Measurements from ENCODE around the gene ANKLE1.

Gene ANKLE1

DNA sequence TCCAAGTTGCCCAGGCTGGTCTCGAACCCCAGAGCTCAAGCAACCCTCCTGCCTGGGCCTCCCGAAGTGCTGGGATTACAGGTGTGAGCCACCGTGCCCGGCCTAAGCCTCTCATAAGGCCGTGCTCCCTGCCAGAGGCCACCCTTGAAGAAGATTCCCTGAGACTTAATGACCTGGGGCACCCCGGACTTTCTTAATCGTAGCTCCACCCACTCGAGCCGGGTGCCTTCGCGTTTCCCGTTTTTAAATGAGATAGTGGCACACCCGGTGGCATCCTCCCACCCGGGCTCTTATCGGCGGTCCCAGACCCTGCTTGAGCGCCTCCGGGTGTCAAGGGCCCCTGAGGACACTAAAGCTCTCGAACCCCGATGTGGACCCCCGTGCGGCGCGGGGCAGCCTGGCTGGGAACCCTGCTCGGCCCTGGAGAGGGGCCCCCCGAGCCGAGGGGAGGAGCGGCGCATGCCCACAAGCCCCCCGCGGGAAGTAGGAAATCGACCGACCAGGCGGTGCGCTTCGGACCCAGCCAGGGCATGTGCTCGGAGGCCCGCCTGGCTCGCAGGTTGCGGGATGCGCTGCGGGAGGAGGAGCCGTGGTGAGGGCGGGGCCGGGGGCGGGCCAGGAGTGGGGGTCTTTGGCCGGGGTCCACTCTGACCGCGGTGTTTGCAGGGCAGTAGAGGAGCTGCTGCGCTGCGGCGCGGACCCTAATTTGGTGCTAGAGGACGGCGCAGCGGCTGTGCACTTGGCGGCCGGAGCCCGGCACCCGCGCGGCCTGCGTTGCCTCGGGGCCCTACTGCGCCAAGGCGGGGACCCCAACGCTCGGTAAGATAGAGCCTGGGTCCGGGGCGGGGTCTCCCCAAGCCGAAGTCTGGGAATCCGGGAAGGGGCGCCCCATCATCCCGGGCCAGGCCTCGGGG is at the start of gene ANKLE1:
TSS of gene ANKLE1 (plus strand) at position 511 of the 914 bp plus-strand sequence. CDS start at position 531, 20 bp downstream.
- DNase-seq (ENCODE audit: low read depth) = no peak

GRCh38 chr19:17232258-17232657 is 49.4 kb upstream of the ANKLE1 start:
- no peak for DNase-seq (ENCODE audit: low read depth)

- DNase-seq (ENCODE audit: low read depth) = peak; percentile 51
Measured at GRCh38 chr19:17234911-17235299, 46.8 kb upstream of the ANKLE1 start.

DNA sequence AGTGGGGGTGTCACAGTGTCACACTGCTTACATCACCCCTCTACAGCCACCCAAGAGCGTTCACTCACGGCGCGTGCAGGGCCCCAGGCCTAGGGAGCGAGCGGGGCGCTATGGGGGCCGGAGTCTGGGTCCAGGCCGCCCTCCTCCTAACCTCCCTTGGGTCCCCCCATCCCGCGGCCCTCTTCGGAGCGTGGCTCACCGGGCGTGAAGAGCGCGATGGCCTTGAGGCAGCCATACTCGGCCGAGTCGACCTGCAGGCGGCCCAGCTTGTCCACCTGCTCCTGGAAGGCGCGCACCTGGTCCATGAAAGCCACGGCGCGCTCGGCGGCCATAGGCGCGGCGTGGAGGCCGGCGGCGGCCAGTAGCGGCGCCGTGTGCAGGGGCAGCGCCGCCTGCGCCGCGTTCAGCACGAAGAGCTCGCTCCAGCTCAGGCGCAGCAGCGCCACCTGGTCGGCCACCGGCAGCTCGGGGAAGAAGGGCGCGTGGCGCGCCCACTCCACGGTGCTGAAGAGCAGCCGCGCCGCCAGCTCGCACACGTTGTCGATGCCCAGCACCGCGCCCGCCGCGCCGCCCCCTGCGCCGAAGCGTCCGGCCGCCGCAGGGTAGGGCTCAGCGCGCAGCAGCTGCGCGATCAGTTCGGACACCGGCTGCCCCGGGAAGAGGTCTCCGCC is 46.3 kb upstream of the ANKLE1 start:
- peak; percentile 64 for DNase-seq (ENCODE audit: low read depth)

DNA sequence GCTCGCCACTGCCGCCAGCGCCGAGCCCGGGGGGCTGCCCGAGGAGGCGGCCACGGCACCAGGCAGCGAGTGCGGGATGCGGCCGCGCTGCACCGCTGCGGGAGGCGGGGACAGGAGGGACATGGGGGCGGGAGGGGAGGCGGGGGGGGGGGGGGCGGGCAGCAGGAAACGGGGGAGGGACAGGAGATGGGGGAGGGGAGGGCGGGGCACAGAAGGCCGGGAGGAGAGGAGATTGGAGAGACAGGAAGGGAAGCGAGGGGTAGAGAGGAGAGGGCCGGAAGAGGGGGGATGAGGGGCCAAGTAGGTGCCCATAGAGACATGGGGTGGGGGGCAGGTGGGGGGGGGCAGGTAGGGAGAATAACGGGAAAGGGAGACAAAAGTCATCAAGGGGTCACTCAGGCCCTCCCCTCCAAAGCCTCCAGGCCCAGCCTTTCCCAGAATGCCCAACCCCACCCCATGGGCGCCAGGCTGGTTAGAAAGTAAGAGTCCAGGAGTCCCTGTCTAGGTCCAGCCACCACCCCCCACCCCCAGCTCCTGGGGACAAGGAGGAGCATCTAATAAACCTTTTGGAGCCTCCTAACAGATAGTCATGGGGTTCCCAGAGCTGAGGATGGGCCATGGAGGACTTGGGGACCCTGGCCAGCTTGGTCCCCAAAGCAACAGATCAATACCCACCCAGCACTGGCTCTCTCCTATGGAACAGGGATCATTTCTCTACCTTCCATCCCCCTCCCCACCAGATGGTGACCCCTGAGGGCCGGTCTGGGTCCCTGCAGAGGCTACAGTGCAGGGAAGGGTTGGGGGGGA is 45.5 kb upstream of the ANKLE1 start:
- DNase-seq (ENCODE audit: low read depth) = no peak

DNA sequence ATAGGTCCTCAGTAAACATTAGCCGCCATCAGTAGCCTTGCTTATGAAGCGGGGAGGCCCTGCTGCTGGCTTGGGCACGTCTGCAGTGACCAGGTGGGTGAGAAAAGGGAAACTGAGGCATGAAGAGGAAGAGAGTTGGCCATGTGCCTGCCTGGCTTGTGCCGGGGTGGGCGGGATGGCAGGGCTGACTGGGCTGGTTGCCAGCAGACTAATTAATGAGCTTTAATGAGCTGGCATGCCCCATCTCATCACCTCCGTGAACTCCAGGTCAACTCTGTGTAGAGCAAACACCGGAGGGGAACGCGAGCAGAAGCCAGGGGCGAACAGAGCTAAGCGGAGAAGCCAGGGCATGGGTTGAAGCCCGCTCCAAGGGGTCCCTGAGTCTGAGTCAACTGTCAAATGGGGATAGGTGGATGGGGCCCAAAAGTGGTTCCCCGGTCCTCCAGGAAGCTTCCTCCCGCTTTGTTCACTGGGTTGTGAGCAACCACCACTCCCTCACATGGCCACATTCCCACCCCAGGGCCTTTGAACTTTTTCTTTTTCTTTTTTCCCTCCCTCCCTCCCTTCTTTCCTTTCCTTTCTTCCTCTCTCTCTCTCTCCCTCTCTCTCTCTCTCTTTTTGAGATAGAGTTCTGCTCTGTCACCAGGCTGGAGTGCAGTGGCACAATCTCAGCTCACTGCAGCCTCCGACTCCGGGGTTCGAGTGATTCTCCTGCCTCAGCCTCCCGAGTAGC is 44.7 kb upstream of the ANKLE1 start:
- no peak for DNase-seq (ENCODE audit: low read depth)

DNA sequence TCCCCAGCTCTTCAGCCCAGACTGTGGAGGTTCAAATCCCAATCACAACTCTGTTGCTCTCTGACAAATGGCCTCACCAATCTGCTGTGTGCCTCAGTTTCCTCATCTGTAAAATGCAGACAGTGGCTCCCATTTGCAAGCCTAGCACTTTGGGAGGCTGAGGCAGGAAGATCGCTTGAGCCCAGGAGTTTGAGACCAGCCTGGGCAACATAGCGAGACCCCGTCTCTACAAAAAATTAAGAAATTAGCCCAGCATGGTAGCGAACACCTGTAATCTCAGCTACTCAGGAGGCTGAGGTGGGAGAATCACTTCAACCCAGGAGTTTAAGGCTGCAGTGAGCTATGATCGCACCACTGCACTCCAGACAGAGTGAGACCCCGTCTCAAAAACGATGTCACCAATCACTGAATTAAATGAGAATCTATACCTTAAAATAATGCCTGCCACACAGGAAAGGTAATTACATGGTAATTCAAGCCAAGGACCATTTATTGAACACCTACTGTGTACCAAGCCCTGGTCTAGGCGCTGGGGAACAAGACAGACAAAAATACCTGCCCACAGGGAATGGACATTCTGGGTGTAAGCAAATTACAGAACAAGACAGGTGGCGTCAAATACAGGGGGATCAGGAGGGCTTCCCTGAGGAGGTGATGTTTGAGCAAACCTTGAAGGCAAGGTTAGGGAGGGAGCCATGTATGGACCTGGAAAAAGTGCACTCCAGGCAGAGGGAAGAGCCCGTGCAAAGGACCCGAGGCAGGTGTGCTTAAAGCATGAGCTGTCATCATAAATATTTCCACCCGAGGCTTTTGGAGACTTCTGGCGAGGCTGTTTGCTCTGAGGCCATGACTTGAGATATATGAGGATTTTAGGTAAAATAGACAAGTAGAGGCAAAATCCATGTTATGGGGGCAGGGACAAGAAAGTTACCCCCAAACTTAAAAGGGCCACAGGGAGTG is 43.7 kb upstream of the ANKLE1 start:
- no peak for DNase-seq (ENCODE audit: low read depth)

DNA sequence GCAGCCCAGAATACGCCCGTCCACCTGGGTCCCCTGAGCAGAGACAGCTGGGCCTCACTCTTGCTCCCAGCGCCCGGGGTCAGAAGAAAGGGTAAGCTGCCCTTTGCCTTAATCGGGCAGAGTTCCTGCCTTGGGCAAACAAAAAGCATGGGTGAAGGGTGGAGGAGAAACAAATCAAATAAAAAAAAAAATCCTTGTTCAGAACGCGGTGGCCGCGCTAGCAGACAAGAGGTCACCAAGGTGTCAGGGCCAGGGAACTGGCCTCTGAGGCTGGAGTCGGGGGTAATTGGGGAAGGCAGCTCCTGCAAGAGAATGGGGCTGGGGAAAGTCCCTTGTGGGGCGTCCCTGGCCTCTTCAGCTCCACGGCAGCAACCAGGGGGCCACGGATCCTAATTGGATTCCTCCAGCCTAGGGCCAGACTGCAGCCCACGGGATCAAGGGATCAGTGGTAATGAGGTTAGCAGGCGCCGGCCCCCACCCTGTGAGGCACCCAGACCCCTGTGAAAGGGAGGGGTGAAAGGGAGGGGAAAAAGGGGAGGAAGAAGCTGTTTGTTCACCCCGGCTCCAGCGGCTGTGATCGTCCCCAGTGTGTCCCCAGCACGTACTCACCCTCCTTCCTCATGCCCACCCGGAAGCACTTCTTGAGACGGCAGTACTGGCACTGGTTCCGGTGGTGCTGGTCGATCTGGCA is 41.5 kb upstream of the ANKLE1 start:
- DNase-seq (ENCODE audit: low read depth) = no peak

DNA sequence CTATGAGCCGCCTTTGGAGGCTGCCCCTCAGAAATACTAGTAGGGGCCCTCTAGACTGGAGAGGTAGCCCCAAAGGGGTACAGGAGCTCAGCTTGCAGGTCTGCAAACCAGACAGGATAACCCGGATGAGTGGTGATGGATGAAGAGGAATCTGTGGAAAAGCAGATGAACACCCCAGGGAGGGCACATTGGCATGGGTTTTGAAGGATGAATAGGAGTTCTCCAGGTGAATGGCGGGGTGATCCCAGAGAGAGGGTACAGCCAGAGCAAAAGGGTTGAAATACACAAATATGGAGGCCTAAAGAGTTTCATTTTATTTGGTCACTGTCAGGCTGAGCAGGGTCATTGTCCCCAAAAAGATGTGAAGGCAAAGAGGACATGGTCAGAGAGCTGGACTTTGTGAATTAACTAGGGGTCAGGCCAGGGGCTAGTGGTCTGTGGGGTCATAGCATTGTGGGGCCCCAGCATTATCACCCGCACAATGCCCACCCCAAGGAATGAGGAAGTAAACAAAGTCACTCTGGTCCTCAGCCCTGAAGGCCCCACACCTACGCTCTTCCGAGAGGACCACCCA is 40.8 kb upstream of the ANKLE1 start:
- no peak for DNase-seq (ENCODE audit: low read depth)

DNA sequence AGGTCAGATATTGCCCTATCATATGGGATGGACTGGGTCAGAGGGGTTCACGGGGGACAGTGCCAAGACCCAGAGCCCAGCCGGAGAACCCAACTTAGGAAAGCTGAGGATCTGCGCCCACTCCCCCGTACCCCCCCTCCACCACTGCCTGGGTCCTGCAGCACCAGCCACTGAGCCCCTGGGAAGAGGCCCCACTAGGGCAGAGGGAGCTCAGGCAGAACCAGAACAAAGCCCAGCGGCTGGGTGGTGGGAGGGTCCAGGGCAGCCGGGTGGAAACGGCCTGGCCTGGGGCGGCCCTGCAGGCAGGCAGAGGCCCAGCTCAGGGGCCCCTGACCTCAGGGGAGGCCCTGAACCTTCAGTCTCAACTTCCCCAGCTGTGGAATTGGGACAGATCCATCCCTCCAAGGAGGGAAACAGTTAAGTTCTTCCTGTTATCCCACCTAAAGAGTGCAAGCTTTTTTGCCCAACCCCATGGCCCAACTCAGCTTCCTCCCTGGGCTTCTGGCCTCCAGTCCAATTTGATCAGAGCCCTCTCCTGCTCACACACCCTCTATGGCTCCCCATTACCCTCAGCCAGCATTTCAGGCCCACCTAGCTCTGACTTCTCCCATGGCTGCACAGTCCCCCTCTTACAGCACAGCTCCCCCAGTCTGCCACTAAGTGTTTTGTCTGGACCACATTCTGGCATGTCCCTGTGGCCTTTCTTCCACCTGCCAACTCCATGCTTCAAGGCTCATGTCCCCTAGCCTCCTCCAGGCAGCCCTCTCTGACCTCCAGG is 39.1 kb upstream of the ANKLE1 start:
- no peak for DNase-seq (ENCODE audit: low read depth)

DNA sequence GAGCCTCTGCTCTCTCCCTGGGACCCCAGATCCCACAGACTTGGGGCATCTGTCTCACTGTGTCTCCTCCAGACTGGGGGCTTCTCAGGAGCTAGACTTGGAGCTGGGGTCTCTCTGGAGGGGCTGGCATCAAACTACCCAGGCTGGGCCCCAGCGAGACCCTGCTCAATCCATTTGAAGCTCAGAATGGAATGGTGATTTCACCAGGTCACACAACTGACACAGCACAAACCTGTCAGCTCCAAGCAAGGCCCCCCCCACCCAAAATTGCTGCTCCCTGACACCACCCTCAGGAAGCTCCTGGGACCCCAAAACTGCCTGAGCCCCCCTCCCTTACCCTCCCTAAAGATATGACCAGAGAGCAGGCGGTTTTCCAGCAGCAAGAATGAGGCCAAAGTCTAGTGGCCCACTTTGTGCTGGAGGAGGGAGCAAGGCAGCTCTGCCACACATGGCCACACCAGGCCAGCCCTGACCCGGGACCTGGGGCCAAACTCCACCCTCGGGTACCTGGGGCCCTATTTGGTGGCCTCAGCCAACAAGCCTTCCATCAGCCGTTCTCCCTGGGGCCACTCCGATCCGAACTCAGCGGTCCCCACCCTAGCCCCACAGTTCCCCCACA is 38.4 kb upstream of the ANKLE1 start:
- DNase-seq (ENCODE audit: low read depth) = no peak

DNA sequence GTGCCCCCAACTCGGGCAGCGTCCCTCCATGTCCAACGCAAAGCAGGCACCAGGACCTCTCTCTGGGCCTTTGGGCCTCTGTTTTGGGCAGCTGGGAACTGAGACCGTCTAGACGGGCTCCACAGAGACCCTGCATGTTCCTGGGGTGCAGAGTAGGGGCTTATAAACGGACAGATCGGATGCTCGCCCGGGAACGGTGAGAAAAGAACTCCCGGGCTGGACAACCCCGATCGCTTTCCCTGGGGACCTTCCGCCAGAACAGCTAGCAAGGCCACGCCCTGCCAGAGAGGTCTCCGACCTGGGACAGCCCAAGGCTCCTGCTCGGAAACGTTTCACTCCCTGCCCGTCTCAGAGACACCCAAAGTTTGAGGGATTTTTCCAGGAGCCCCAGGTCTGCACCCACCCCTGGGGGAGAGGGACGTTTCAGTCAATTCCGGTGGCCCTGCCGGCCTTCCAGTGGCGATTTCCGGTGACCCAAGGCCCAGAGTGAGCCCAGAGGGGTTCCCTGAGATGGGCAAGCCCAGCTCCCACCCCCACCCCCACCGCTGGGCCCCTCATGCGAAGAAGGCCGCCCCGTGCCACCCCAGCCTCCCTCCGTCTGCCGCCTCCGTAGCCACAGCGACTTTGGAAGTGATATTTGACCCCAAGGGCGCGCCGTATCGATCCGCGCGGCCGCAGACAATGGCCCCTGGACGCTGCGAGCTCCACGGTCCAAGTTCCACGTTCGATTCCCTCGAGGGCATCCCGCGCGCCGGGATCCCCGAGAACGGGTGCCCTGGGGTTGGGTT is 37.7 kb upstream of the ANKLE1 start:
- DNase-seq (ENCODE audit: low read depth) = no peak

- DNase-seq (ENCODE audit: low read depth) = no peak
Measured at GRCh38 chr19:17244618-17245534, 36.8 kb upstream of the ANKLE1 start.

DNA sequence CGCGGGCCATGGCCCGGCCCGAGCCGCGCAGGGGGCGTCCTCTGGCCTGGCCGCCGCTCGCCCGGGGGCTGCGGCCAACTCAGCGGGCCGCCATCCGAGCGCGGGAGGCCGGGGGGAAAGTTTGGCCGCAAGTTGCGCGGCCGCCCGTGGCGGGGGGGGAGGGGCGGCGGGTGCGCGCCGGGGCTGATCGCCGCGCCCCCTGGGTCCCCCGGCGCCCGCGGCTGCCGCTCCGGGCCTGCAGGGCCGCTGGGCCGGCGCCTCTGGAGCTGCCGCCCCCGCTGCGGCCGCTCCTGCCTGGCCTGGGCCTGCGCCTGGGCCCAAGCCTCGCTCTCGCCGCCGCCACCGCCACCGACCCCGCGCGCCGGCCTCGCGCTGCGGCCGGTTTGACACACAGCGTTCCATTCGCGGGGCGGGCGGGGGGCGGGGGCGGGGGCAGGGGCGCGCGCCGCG is 36.1 kb upstream of the ANKLE1 start, which contains the start of gene NR2F6:
TSS of gene NR2F6 (minus strand) at position 385 of the 450 bp plus-strand sequence. CDS start 699 bp downstream, outside the sequence.
- DNase-seq (ENCODE audit: low read depth) = no peak

DNA sequence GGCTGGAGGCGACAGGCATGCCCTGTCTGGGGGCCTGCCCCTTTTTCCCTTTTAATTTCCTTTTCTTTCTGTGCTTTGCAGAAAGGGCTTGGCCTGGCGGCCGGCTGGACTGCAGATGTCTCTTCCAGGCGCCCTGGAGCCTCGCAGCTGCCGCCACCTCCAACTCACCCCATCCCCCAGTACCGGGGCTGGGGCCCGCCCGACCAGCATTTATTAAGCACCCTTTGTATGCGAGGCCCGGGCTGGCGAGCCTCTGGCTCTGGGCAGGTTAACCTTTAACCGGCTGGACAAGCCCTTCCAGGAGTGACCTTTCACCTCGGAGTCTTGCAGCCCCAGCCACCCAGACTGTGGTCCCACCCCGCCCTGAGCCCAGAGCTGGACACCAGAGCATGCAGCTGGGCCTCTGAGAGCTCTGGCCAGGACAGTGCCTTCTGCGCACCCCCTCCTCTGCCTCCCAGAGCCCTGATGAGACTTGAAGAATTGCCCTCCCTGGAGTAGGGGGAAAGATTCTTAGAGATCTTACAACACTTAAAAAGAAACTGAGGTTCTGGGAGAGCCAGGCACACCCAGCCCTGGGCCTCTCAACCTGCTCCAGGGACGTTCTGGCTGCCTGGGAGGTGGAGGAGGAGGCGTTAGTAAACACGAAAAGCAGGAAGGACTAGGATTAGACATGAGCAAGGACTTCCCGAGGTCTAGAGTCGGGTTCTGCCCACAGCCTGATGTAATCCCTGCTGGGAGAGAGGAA is 34.8 kb upstream of the ANKLE1 start:
- DNase-seq (ENCODE audit: low read depth) = no peak
